HG02588 (cell line): Measurements from ENCODE around the gene EEIG2.
"Not testable (repeated sequence)": the region's sequence is repeated elsewhere in the genome, so short reads cannot be mapped to it uniquely, and the experiment has no call there.

Experiments used
- ATAC-seq: cut with Tn5 transposase; IDR thresholded peaks from one replicate; pipeline ENCODE4 v1.9.1; 2021; ENCODE audit warnings: mild to moderate bottlenecking, moderate library complexity; ENCODE audit not compliant: unreplicated experiment

Gene EEIG2

GRCh38 chr1:108541861-108542260, 18.0 kb upstream of the EEIG2 start:
- ATAC-seq = no peak

- ATAC-seq = not testable (repeated sequence)
These were observed 12.4 kb upstream of the EEIG2 start for GRCh38 chr1:108547493-108547892.

GRCh38 chr1:108551137-108551862, 8.6 kb upstream of the EEIG2 start:
- ATAC-seq = peak; percentile 96

- no peak for ATAC-seq
These were observed 6.0 kb upstream of the EEIG2 start for GRCh38 chr1:108553905-108554304.

GRCh38 chr1:108554682-108555427, 5.0 kb upstream of the EEIG2 start:
- no peak for ATAC-seq

GRCh38 chr1:108556066-108556465, 3.8 kb upstream of the EEIG2 start:
- no peak for ATAC-seq

GRCh38 chr1:108556499-108556898, 3.4 kb upstream of the EEIG2 start:
- no peak for ATAC-seq

GRCh38 chr1:108557296-108557695, 2.6 kb upstream of the EEIG2 start:
- peak; percentile 23 for ATAC-seq

- peak; percentile 36 for ATAC-seq
These were observed 431 bp downstream of the EEIG2 start for GRCh38 chr1:108560189-108560873.

- peak; percentile 33 for ATAC-seq
These were observed 1.1 kb downstream of the EEIG2 start for GRCh38 chr1:108560874-108561459.

GRCh38 chr1:108561689-108562326, 1.9 kb downstream of the EEIG2 start:
- ATAC-seq = peak; percentile 35

- ATAC-seq = no peak
These were observed 3.9 kb downstream of the EEIG2 start for GRCh38 chr1:108563808-108564207.

GRCh38 chr1:108565081-108565480, 5.2 kb downstream of the EEIG2 start:
- ATAC-seq = no peak

GRCh38 chr1:108565512-108565911, 5.6 kb downstream of the EEIG2 start:
- no peak for ATAC-seq

- no peak for ATAC-seq
These were observed 8.7 kb downstream of the EEIG2 start for GRCh38 chr1:108568589-108568988.

GRCh38 chr1:108569097-108569728, 9.3 kb downstream of the EEIG2 start:
- no peak for ATAC-seq

- ATAC-seq = peak; percentile 99
These were observed 10.2 kb downstream of the EEIG2 start for GRCh38 chr1:108570128-108570527.

- no peak for ATAC-seq
These were observed 11.1 kb downstream of the EEIG2 start for GRCh38 chr1:108570998-108571401.

GRCh38 chr1:108572182-108572581, 12.3 kb downstream of the EEIG2 start:
- ATAC-seq = no peak

- no peak for ATAC-seq
These were observed 13.3 kb downstream of the EEIG2 start for GRCh38 chr1:108573183-108573582.
